ENCODE results near the gene RNPS1. TPM values are rescaled to one million over a fixed set of nuclear protein-coding genes. Genes with fewer than 3 reads are reported as not detected.

Gene RNPS1
- total and polyA plus RNA-seq, 2 donors (not counting 1 experiment from before 2014, with no cell fraction given) = 209 to 265 TPM

GRCh38 chr16:2278956-2279800, 11.3 kb upstream of the RNPS1 start:
- Histone ChIP-seq H3K9ac (ENCODE audit: low read length) (no peak overlapping the region), H3K79me2 (ENCODE audit: control insufficient read depth, insufficient read depth, low read length) (no peaks in the 10 kb centered on the region), H3K27me3 (replicated peaks in 1 of 4; ENCODE audit: control extremely low read depth in 1 of 4, control insufficient read depth in 3 of 4, insufficient read depth in 4 of 4, low read length in 3 of 4) (no peaks in the 10 kb centered on the region), H3K4me3 (ENCODE audit: control extremely low read depth in 1 of 5, extremely low read depth in 1 of 5, insufficient read depth in 1 of 5, low read depth in 2 of 5, low read length in 4 of 5) (no peak overlapping the region), H2AFZ (ENCODE audit: insufficient read depth, low read depth, low read length, poor library complexity, severe bottlenecking) (no peak overlapping the region), H3K4me2 (replicated peaks; ENCODE audit: low read depth, low read length, poor library complexity, severe bottlenecking) (no peak overlapping the region), H4K20me1 (ENCODE audit: control insufficient read depth, insufficient read depth, low read length, poor library complexity, severe bottlenecking) (no peaks in the 10 kb centered on the region), H3K27ac (ENCODE audit: low read length in 2 of 2) (no peak overlapping the region), H3K4me1 (ENCODE audit: control insufficient read depth in 2 of 2, insufficient read depth in 2 of 2, low read length in 2 of 2) (no peaks in the 10 kb centered on the region), H3K36me3 (replicated peaks in 1 of 2; ENCODE audit: control extremely low read depth in 1 of 2, control insufficient read depth in 1 of 2, extremely low read depth in 1 of 2, insufficient read depth in 2 of 2, low read length in 1 of 2) (no peaks in the 10 kb centered on the region), H3K9me3 (ENCODE audit: control extremely low read depth in 1 of 3, control insufficient read depth in 2 of 3, insufficient read depth in 1 of 3, low read length in 2 of 3) (no peaks in the 10 kb centered on the region)
- intact Hi-C loops (cut with micrococcal nuclease) = no loop called here
- POLR2A ChIA-PET = interaction anchor here (0.7 kb wide), 1 partner anchor 697 kb away, joined by 3 read pairs; no protein-coding TSS in a partner anchor
- CTCF ChIA-PET = interaction anchor here (0.6 to 0.7 kb wide), 2 partner anchors 134 to 355 kb away, joined by 4 read pairs; no protein-coding TSS in a partner anchor
- DNase-seq = no peak
- no peak for TF ChIP-seq EZH2 (IDR thresholded peaks at IDR 0.05; ENCODE audit: borderline replicate concordance, insufficient read depth, low read depth, low read length, poor library complexity, severe bottlenecking)
- TF ChIP-seq CTCF (IDR thresholded peaks at IDR 0.05) = no peak
- Mint-ChIP-seq H3K4me1 (no peaks in the 10 kb centered on the region), H3K27ac (no peak overlapping the region), H3K4me3 (no peak overlapping the region), H3K9me3 (ENCODE audit: insufficient read depth) (no peaks in the 10 kb centered on the region), H3K27me3 (no peaks in the 10 kb centered on the region)
- no peak for ATAC-seq (ENCODE audit: low read depth)
- WGBS (ENCODE audit: insufficient coverage) = 92% methylated on average over 26 of the region's 26 CpGs

GRCh38 chr16:2278272-2278608, 10.3 kb upstream of the RNPS1 start:
- H3K9ac ChIP-seq (ENCODE audit: low read length) = no peak overlapping the region
- Mint-ChIP-seq H3K27me3 (no peaks in the 10 kb centered on the region), H3K27ac (no peak overlapping the region), H3K9me3 (ENCODE audit: insufficient read depth) (no peaks in the 10 kb centered on the region), H3K4me3 (no peak overlapping the region), H3K4me1 (no peaks in the 10 kb centered on the region)
- ATAC-seq (ENCODE audit: low read depth) (no peak), DNase-seq (no peak)
- H3K36me3 ChIP-seq (replicated peaks in 1 of 2; ENCODE audit: control extremely low read depth in 1 of 2, control insufficient read depth in 1 of 2, extremely low read depth in 1 of 2, insufficient read depth in 2 of 2, low read length in 1 of 2) = no peaks in the 10 kb centered on the region
- H3K79me2 ChIP-seq (ENCODE audit: control insufficient read depth, insufficient read depth, low read length) = no peaks in the 10 kb centered on the region
- CTCF ChIA-PET = no interaction called here
- H3K9me3 ChIP-seq (ENCODE audit: control extremely low read depth in 1 of 3, control insufficient read depth in 2 of 3, insufficient read depth in 1 of 3, low read length in 2 of 3) = no peaks in the 10 kb centered on the region
- H2AFZ ChIP-seq (ENCODE audit: insufficient read depth, low read depth, low read length, poor library complexity, severe bottlenecking) = no peak overlapping the region
- WGBS (ENCODE audit: insufficient coverage) = 97% methylated on average over 14 of the region's 14 CpGs
- no peak overlapping the region for H3K27ac ChIP-seq (ENCODE audit: low read length in 2 of 2)
- no peak overlapping the region for H3K4me3 ChIP-seq (ENCODE audit: control extremely low read depth in 1 of 5, extremely low read depth in 1 of 5, insufficient read depth in 1 of 5, low read depth in 2 of 5, low read length in 4 of 5)
- POLR2A ChIA-PET = no interaction called here
- H4K20me1 ChIP-seq (ENCODE audit: control insufficient read depth, insufficient read depth, low read length, poor library complexity, severe bottlenecking) = no peaks in the 10 kb centered on the region
- no peaks in the 10 kb centered on the region for H3K27me3 ChIP-seq (replicated peaks in 1 of 4; ENCODE audit: control extremely low read depth in 1 of 4, control insufficient read depth in 3 of 4, insufficient read depth in 4 of 4, low read length in 3 of 4)
- no peaks in the 10 kb centered on the region for H3K4me1 ChIP-seq (ENCODE audit: control insufficient read depth in 2 of 2, insufficient read depth in 2 of 2, low read length in 2 of 2)
- H3K4me2 ChIP-seq (replicated peaks; ENCODE audit: low read depth, low read length, poor library complexity, severe bottlenecking) = no peak overlapping the region
- TF ChIP-seq EZH2 (IDR thresholded peaks at IDR 0.05; ENCODE audit: borderline replicate concordance, insufficient read depth, low read depth, low read length, poor library complexity, severe bottlenecking) (no peak), CTCF (IDR thresholded peaks at IDR 0.05) (no peak)
- intact Hi-C loops (cut with micrococcal nuclease) = no loop called here

All from B cell (primary cell).